NCI-H2171 (cell line): ENCODE measurements around the gene TNFRSF4.

Experiments
- DNase-seq: peaks from one replicate; lab custom pipeline; 2025; lab: John Stamatoyannopoulos, UW

TNFRSF4 gene

GRCh38 chr1:1217621-1218523, 3.9 kb upstream of the TNFRSF4 start:
- DNase-seq: no peak

GRCh38 chr1:1216770-1217620, 3.0 kb upstream of the TNFRSF4 start:
- DNase-seq: no peak

- no peak for DNase-seq
Measured at GRCh38 chr1:1215881-1216605, 2.1 kb upstream of the TNFRSF4 start.

- DNase-seq: no peak
Measured at GRCh38 chr1:1215080-1215676, 1.2 kb upstream of the TNFRSF4 start.

- no peak for DNase-seq
Measured at GRCh38 chr1:1212780-1213344, 1.1 kb downstream of the TNFRSF4 start.

GRCh38 chr1:1211541-1212441, 2.2 kb downstream of the TNFRSF4 start:
- no peak for DNase-seq

- DNase-seq: peak; percentile 25
Measured at GRCh38 chr1:1210726-1211540, 3.0 kb downstream of the TNFRSF4 start.

GRCh38 chr1:1208713-1209433, 5.1 kb downstream of the TNFRSF4 start:
- DNase-seq: no peak

- DNase-seq: no peak
Measured at GRCh38 chr1:1207571-1207892, 6.4 kb downstream of the TNFRSF4 start.

- DNase-seq: no peak
Measured at GRCh38 chr1:1206966-1207531, 6.9 kb downstream of the TNFRSF4 start.

- no peak for DNase-seq
Measured at GRCh38 chr1:1206376-1206965, 7.5 kb downstream of the TNFRSF4 start, which contains the start of gene TNFRSF18. TSS of gene TNFRSF18 (minus strand) at chr1:1206592. CDS start at chr1:1206571, 21 bp downstream.

- DNase-seq: no peak
Measured at GRCh38 chr1:1205769-1206375, 8.1 kb downstream of the TNFRSF4 start.

- no peak for DNase-seq
Measured at GRCh38 chr1:1204998-1205768, 8.8 kb downstream of the TNFRSF4 start.

- DNase-seq: no peak
Measured at GRCh38 chr1:1204425-1204920, 9.5 kb downstream of the TNFRSF4 start.

GRCh38 chr1:1203561-1204424, 10.2 kb downstream of the TNFRSF4 start:
- DNase-seq: peak; percentile 40
